GM18507 (cell line): ENCODE data around the gene LAMP2.
"Not testable (repeated sequence)": the region's sequence is repeated elsewhere in the genome, so short reads cannot be mapped to it uniquely, and the experiment has no call there.

Experiments used
- DNase-seq: peaks from one replicate; pipeline ENCODE4 v3.0.0; 2011; ENCODE audit warnings: low read depth; ENCODE audit not compliant: insufficient read length; ENCODE audit errors: extremely low spot score
- FAIRE-seq: peaks from 2 replicates; lab custom pipeline; 2011; peaks lifted over from hg19 to GRCh38; lab: Jason Lieb, UNC

The LAMP2 gene

DNA sequence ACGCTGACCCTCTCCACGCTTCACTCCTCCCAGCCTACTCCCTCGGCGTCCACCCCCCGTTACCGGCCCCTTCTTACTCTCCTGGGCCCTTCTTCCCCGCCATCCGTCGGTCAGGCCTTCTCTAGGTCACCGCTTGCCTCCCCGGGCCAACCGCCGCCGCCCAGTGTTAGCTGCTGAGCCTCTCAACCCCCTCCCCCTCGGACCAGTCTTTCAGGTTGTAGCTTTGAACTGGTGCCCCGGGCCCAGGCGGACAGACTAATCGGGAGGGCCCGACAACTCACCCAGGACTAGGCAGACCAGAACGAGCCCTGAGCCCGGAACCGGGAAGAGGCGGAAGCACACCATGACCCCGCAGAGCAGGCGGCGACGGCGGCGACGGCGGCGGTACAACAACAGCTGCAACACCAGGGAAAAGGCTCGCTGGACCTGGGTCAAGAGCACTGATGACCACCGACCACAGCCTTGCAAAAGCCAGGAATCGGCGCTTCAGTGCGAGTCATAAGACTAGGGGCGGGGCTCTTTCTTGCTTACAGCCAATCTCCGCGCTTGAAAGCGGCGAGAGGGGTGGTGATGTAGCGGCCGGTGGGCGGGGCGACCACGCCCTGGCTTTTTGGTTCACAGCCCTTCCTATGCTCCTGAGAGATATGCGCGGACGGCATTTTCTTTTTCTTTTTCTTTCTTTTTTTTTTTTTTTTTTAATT, at the start of gene LAMP2:
Gene LAMP2 (minus strand): TSS at position 472 of the 701 bp plus-strand sequence. CDS start 127 bp downstream, at position 345.
- DNase-seq: peak; percentile 67
- FAIRE-seq: peak; percentile 91

DNA sequence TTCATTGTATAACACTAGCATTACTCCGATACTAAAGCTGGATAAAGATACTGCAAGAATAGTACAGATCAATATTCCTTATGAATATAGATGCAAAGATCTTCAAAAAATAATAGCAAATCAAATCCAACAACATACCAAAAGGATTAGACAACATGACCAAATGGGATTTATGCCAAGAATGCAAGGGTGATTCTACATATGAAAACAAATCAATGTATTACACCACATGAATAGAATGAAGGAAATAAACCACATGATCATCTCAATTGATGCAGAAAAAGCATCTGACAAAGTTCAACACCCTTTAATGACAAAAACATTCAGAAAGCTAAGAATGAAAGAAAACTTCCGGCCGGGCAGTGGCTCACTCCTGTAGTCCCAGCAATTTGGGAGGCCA, 48.8 kb upstream of the LAMP2 start:
- FAIRE-seq (no peak), DNase-seq (no peak)

GRCh38 chrX:120514236-120514635, 45.1 kb upstream of the LAMP2 start:
- FAIRE-seq (no peak), DNase-seq (no peak)

- DNase-seq: no peak
- FAIRE-seq: no peak
Observed at GRCh38 chrX:120512627-120513026, 43.5 kb upstream of the LAMP2 start.

GRCh38 chrX:120512222-120512621, 43.1 kb upstream of the LAMP2 start:
- no peak for DNase-seq
- no peak for FAIRE-seq

DNA sequence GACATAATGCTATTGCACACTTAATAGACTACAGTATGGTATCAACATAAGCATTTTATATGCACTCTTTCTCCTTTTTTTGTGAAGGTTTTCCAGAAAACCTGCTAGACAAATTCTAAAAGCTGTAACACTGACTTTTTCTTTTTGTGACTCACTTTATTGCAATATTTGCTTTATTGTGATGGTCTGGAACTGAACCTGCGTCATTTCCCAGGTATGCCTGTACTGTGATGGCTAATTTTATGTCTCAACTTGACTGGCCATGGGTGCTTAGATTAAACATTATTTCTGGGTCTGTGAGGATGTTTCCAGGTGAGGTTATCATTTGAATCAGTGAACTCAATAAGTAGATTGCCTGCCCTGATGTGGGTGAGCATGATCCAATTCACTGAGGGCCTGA, 35.5 kb upstream of the LAMP2 start:
- no peak for FAIRE-seq
- DNase-seq: no peak

DNA sequence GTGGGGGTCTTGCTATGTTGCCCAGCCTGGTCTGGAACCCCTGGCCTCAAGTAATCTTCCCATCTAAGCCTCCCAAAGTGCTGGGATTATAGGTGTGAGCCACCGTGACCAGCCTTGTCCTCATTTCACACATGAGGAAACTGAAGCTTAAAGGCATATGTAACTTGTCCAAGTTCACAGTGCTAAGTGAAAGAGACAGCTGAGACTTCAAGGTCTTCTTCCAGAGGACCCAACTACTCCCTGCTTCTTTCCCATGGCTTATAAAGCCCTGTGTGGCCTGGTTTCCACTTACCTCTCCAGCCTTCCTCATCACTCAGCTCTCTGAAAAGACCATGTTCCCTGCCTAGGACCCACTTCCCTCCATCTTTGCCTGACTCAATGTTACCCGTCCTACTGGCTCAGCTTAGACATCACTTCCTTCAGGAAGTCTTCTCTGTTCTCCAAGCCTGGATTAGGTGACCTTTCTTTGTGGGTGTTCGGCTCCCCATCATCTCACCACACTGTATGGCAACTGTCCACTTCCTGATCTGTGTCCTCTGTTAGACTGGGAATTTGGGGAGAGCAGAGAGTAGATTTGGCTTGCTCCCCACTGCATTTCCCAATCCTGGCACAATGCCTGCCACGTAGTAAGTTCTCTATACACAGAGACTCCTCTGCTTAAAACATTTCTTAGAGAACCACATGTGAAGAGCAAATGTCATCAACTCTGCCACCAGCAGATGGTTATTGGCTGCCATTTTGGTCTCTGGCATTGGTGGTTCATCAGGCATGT, 30.4 kb upstream of the LAMP2 start:
- DNase-seq (no peak), FAIRE-seq (no peak)

DNA sequence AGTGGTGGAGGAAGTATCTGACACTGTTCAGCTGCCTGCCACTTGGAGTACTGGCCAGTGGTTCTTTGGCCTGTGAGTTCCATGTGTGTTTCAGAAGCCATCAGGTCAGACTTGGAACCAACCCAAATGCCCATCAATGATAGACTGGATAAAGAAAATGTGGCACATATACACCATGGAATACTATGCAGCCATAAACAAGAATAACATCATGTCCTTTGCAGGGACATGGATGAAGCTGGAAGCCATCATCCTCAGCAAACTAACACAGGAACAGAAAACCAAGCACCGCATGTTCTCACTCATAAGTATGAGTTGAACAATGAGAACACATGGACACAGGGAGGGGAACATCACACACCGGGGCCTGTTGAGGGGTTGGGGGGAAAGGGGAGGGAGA, 21.0 kb upstream of the LAMP2 start:
- not testable (repeated sequence) for DNase-seq

DNA sequence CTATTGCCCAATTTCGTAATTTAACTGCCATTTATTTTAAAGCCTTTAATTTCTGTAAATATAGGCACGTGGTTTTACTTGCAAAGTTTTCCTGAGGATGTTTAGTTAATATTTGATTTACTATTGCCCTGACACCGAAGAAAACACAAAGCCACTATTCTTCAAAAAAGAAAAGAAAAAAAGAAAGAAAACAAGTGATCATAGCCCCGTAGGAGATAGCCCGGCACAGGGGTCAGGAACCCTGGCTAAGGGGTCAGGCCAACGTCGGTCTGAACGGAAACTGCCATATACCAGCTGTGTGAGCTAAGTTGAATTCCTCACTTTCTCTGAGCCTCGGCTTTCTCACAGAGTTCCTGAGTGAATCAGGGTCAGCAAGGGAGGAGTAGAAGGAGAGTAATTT, 17.7 kb upstream of the LAMP2 start:
- DNase-seq (no peak), FAIRE-seq (no peak)

More for the DNA sequence above, 21.0 kb upstream of the LAMP2 start:
- not testable (repeated sequence) for FAIRE-seq

GRCh38 chrX:120485638-120486520, 16.8 kb upstream of the LAMP2 start:
- FAIRE-seq (peak; percentile 72), DNase-seq (peak; percentile 11)

DNA sequence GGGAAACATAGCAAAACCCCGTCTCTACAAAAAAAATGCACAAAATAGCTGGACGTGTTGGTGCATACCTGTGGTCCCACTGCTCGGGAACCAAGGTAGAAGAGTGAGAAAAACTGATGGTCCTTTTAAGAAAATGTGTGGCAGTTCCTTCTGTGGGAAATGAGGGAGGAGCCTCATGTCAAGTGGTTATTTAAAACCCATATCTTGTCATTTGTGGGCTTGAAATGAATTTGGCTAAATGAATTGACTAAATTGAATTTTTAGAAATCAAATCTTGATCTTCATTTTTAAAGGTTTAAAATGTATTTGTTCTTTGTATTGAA, 16.2 kb upstream of the LAMP2 start:
- DNase-seq: no peak
- FAIRE-seq: no peak

DNA sequence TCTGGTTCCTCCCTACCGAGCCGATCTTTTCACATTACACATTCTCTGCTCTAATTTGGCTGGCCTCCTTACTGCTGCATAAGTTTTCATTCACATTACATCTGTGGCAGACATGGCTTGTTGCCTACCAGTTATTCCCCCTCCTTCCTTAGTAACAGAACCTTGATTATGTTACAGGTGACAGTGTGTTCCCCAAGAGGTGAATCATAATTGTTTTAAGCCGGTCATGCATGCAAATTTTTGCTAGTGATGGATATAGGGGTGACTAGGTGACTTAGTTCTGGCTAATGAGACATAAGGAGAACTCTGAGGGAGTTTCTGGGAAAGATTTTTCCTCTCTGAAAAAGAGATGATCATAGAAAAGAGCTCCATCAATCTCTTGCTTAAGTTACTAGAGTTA, 8.4 kb upstream of the LAMP2 start:
- no peak for DNase-seq
- no peak for FAIRE-seq

- no peak for DNase-seq
- FAIRE-seq: no peak
Observed at GRCh38 chrX:120476714-120477113, 7.6 kb upstream of the LAMP2 start.

DNA sequence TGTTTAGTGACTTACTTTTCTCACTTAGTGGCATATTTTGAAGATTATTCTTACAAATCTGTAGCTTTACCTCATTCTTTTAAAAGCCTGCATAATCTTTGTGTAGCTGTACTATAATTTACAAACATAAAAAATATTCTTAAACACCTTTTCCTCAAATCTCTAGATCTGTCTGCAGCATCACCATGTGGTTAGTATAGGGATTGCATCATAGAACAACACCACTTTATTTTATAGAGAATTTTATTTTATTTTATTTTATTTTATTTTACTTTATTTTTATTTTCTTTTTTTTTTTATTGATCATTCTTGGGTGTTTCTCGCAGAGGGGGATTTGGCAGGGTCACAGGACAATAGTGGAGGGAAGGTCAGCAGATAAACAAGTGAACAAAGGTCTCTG, 6.4 kb upstream of the LAMP2 start:
- DNase-seq, FAIRE-seq: not testable (repeated sequence)

DNA sequence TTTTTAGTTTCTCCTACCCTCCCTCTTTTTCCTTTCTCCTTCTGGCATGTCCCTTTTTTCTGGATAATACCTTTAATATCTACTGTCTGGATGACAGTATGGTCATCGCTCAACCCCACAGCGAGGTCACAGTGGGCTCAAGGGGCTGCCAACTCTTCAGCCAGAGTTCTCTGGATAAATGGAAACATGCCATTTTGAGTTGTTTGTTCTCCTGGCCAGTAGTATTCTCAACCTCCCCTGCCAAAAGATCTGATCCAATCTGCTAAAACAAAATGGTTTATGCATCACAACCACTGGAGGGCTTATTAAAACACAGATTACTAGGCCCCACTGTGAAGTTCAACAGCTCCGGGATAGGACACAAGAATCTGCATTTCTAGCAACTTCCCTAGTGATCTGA, 5.0 kb upstream of the LAMP2 start:
- DNase-seq (no peak), FAIRE-seq (no peak)

DNA sequence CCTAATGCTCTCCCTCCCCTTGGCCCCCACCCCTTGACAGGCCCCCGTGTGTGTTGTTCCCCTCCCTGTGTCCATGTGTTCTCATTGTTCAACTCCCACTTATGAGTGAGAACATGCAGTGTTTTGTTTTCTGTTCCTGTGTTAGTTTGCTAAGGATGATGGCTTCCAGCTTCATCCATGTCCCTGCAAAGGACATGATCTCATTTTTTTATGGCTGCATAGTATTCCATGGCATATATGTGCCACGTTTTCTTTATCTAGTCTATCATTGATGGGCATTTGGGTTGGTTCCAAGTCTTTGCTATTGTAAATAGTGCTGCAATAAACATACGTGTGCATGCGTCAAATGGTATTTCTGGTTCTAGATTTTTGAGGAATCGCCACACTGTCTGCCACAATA, 561 bp upstream of the LAMP2 start:
- DNase-seq, FAIRE-seq: not testable (repeated sequence)

GRCh38 chrX:120468479-120468824, 644 bp downstream of the LAMP2 start:
- DNase-seq (no peak), FAIRE-seq (peak; percentile 35)

- DNase-seq (no peak), FAIRE-seq (peak; percentile 56)
Observed at GRCh38 chrX:120468071-120468470, 1.0 kb downstream of the LAMP2 start.

DNA sequence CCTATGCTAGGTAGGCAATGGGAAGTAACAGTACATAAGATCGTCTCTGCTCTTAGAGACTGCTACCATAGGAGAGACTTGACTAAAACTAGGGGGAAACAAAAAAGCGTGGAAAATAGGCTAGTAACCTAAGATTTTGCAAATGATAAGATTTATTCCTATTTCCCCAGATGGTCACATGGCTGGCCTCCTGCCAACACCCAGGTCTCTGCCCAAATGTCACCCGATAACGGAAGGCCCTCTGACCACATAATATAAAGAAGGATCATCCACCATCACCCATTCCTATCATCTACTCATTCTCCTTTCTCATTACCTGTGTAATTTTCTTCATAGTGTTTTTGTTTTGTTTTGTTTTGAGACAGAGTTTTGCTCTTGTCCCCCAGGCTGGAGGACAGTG, 4.7 kb downstream of the LAMP2 start:
- no peak for FAIRE-seq
- DNase-seq: no peak

GRCh38 chrX:120463241-120463640, 5.9 kb downstream of the LAMP2 start:
- DNase-seq: no peak
- FAIRE-seq: no peak
